AG04450 (cell line): ENCODE data around the gene DUSP16. TPM values are rescaled to one million over a fixed set of nuclear protein-coding genes. Genes with fewer than 3 reads are reported as not detected.
"Not testable (repeated sequence)": the region's sequence is repeated elsewhere in the genome, so short reads cannot be mapped to it uniquely, and the experiment has no call there.

ENCODE experiments used
- CTCF ChIA-PET: fragments of 300-600, 350-600 bp; formaldehyde crosslinking; extraction: SDS; loops from one replicate; lab custom pipeline; 2022; ENCODE audit warnings: antibody characterized with exemption, inconsistent platforms; lab: Charles Lee
- POLR2A ChIA-PET: fragments of 350-600 bp; formaldehyde crosslinking; extraction: SDS; loops from one replicate; lab custom pipeline; 2021; ENCODE audit warnings: antibody characterized with exemption, inconsistent platforms; lab: Yijun Ruan, JAX
- DNase-seq: peaks from one replicate; pipeline ENCODE4 v3.0.0-alpha.2; 2011; ENCODE audit warnings: low read depth, low spot score
- H3K27ac ChIP-seq: one replicate; pipeline ENCODE4 v1.5.1; 2012; ENCODE audit warnings: low read depth, low read length, control low read depth
- H3K27me3 ChIP-seq: one replicate; pipeline ENCODE4 v1.6.0; 2012; ENCODE audit warnings: low read length; ENCODE audit not compliant: control insufficient read depth, insufficient read depth
- H3K4me3 ChIP-seq: 2 replicates; pipeline ENCODE4 v1.5.1; 2011; ENCODE audit warnings: mild to moderate bottlenecking, low read depth, low read length, control low read depth
- H3K9me3 ChIP-seq: 2 replicates; pipeline ENCODE4 v1.5.1; 2012; ENCODE audit warnings: low read length; ENCODE audit not compliant: control insufficient read depth, insufficient read depth
- polyA plus RNA-seq: library from polyadenylated mRNA; depleted of rRNA; stranded (reverse); fragments of >200 nt; gene quantifications from 2 replicates; pipeline ENCODE4 v1.2.3, GENCODE V29; 2011
- TF ChIP-seq, protein P1 (sequence below): IDR thresholded peaks from 2 replicates; pipeline ENCODE4 v1.5.1; 2011; ENCODE audit warnings: low read depth, low read length, control low read depth, inconsistent platforms

The DUSP16 gene
- polyA plus RNA-seq, 1 experiment: 12.8 TPM

DNA sequence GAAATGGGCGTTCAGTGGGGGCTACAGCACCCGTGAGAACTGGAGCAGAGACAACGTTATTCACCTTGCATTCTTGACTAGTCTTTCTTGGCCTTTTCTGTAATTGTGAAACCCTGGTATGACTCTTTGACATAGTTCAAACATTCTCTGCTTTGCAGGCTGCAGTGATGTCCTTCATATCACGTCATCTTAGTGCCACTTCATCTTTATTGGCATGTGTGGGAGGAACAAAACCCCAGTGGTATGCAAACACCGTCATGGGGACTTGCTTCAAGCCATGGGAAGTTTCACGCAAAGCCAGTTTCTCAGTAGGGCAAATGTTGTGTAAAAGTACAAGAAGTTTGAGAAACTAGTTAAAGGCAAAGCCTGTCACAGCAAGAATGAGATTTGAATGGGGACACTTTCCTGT lies 20.2 kb upstream of the DUSP16 start:
- no peak for DNase-seq
- Histone ChIP-seq H3K27me3 (peaks cover 3% of the 10 kb centered on the region), H3K27ac (no peak overlapping the region), H3K4me3 (no peak overlapping the region), H3K9me3 (no peaks in the 10 kb centered on the region)
- ChIA-PET POLR2A (no interaction called here), CTCF (no interaction called here)
- TF ChIP-seq, protein P1, sequence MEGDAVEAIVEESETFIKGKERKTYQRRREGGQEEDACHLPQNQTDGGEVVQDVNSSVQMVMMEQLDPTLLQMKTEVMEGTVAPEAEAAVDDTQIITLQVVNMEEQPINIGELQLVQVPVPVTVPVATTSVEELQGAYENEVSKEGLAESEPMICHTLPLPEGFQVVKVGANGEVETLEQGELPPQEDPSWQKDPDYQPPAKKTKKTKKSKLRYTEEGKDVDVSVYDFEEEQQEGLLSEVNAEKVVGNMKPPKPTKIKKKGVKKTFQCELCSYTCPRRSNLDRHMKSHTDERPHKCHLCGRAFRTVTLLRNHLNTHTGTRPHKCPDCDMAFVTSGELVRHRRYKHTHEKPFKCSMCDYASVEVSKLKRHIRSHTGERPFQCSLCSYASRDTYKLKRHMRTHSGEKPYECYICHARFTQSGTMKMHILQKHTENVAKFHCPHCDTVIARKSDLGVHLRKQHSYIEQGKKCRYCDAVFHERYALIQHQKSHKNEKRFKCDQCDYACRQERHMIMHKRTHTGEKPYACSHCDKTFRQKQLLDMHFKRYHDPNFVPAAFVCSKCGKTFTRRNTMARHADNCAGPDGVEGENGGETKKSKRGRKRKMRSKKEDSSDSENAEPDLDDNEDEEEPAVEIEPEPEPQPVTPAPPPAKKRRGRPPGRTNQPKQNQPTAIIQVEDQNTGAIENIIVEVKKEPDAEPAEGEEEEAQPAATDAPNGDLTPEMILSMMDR: no peak

DNA sequence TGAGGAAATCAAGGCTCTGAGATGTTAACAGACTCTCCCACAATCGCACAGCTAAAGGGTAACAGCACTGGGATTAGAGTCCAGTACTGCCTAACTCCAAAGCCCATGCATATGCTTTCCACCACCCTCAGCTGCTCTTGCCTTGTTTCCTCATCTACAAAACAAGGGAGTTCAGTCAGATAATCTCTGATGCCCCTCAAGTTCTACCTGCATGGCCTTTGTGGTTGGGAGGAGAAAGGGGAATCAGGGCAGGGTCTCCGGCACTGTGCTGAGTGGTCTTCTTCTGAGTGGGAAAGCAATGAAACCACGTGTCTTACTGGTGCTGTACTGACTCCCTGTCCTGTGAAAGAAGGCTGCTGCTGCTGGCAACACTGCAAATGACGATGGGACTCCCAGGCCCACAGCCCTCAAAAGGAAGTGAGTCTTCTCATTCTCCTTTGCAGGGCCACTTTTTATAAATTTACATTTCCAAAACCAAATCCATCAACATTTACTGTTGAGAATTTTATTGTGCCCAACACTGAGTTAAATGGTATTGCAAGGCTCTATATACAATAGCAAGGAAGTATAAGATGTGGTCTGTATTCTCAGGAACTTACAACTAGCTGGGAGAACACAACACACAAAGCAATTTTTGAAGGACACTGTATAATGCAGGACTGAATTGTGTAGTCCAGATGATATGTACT lies 19.7 kb upstream of the DUSP16 start:
- Histone ChIP-seq H3K27me3 (peaks cover 3% of the 10 kb centered on the region), H3K27ac (no peak overlapping the region), H3K4me3 (no peak overlapping the region), H3K9me3 (no peaks in the 10 kb centered on the region)
- TF ChIP-seq, protein P1: no peak
- no peak for DNase-seq
- ChIA-PET POLR2A (no interaction called here), CTCF (no interaction called here)

DNA sequence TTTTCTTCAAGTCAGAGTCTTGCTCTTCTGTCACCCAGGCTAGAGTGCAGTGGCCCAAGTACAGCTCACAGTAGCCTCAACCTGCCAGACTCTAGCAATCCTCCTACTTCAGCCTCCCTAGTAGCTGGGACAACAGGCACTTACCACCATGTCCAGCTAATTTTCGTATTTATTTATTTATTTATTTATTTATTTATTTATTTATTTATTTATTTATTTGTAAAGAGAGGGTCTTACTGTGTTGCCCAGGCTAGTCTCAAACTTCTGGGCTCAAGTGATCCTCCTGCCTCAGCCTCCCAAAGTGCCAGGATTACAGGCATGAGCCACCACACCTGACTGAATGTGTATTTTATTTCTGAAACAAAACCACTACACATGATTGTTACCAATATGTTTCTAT lies 18.1 kb upstream of the DUSP16 start:
- H3K9me3 ChIP-seq, H3K27me3 ChIP-seq, H3K4me3 ChIP-seq, POLR2A ChIA-PET, H3K27ac ChIP-seq, CTCF ChIA-PET, DNase-seq: not testable (repeated sequence)

DNA sequence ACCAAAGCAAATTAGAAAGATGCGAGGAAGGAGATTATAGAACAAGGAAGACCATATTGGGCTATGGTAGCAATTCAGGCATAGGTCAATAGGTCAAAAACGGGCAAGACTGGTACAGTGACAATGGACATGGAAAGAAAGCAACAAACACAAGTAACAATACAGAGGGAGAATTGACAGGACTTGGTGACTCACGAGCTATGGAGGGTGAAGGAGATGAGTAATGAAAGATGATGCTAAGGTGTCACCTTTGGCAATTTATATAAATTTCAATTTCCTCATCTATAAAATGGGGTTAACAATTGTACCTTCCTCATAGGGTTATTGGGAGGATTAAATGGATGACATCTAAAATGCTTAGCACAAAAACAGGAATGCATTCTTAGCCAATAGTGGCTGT lies 15.1 kb upstream of the DUSP16 start:
- ChIA-PET POLR2A (no interaction called here), CTCF (interaction anchor here (1.3 to 3.6 kb wide), 3 partner anchors 13 to 29 kb away, joined by 3 to 21 read pairs (median 4); partner anchors contain the start of gene DUSP16)
- no peaks in the 10 kb centered on the region for H3K9me3 ChIP-seq
- no peak for DNase-seq
- no peak overlapping the region for H3K4me3 ChIP-seq
- no peaks in the 10 kb centered on the region for H3K27me3 ChIP-seq
- no peak overlapping the region for H3K27ac ChIP-seq
- TF ChIP-seq, protein P1: no peak

DNA sequence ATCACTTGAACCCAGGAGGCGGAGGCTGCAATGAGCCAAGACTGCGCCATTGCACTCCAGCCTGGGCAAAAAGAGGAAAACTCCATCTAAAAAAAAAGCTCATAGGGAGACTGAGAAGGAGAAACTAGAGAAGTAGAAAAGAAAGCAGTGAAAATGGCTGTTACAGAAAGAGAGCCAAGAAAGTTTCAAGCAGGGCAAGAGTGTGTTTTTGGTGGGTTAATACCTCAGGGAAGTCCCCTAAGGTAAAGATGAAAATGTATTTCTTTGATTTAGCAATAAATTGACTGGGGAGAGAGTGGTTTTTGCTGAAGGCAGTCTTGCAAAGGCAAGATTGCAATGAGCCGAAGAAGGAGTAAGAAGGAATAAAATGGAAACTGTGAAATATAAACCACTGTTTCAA lies 10.0 kb upstream of the DUSP16 start:
- DNase-seq: no peak
- Histone ChIP-seq H3K27me3 (peaks cover 6% of the 10 kb centered on the region), H3K4me3 (no peak overlapping the region), H3K27ac (no peak overlapping the region), H3K9me3 (no peaks in the 10 kb centered on the region)
- POLR2A ChIA-PET: no interaction called here
- TF ChIP-seq, protein P1: no peak
- CTCF ChIA-PET: interaction anchor here (0.7 to 1.4 kb wide), 4 partner anchors 8 to 970 kb away, joined by 3 to 11 read pairs (median 3); no protein-coding TSS in a partner anchor

DNA sequence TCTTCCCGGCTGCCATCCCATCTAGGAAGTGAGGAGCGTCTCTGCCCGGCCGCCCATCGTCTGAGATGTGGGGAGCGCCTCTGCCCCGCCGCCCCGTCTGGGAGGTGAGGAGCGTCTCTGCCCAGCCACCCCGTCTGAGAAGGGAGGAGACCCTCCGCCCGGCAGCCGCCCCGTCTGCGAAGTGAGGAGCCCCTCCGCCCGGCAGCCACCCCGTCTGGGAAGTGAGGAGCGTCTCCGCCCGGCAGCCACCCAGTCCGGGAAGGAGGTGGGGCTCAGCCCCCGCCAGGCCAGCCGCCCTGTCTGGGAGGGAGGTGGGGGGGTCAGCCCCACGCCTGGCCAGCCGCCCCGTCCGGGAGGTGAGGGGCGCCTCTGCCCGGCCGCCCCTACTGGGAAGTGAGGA lies 3.3 kb upstream of the DUSP16 start:
- DNase-seq: not testable (repeated sequence)

More for the DNA sequence above, 3.3 kb upstream of the DUSP16 start:
- POLR2A ChIA-PET, CTCF ChIA-PET, H3K9me3 ChIP-seq, H3K27ac ChIP-seq, H3K4me3 ChIP-seq: not testable (repeated sequence)
- peaks cover 11% of the 10 kb centered on the region for H3K27me3 ChIP-seq
